HG03045 (cell line): ENCODE results near the gene TSPYL6.

Source experiments
- ATAC-seq: cut with Tn5 transposase; IDR thresholded peaks from one replicate; pipeline ENCODE4 v1.9.1; 2021; ENCODE audit warnings: mild to moderate bottlenecking, moderate library complexity; ENCODE audit not compliant: unreplicated experiment

Gene TSPYL6

GRCh38 chr2:54259413-54260240, 3.6 kb upstream of the TSPYL6 start:
- no peak for ATAC-seq

- ATAC-seq = no peak
Observed at GRCh38 chr2:54258166-54258565, 2.1 kb upstream of the TSPYL6 start.

DNA sequence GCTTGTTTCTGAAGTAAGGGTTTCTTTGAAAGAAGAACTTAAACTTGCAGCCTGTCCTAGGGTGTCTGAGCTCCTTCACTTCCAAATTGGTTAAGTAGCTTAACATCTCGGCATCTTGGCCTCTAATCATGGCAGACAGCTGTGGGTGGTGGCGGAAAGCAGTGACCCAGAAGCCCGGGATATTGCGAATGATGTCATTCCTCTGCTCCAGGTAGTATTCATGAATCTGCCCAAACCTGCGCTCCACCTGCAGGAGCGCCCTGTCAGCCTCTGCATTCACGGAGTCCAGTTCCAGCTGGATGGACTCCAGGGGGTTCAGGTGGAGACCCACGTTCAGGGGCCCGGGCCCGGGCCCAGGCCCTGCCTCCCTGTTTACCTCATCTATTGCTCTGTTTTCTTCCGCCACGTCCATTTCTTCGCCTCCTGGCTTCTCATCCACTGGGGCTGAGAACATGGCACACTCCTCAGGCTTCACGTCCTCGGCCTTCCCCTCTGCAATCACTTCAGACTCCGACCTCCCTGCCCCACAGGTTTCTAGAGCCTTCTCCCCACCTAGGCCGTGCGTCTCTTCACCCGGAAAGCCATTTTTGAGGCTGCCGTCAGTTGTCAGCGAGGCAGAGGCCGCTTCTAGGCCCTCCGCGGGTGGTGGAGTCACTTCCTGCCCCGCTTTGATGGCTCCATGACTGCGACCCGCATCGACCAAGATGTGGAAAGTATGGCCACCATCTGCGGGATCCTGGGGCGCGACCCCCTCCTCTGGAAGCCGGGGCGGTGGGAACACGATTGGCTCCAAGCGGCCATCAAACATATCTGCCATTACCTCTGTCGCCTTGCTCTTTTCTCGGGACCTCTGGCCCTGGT, 569 bp downstream of the TSPYL6 start:
- ATAC-seq = no peak

- no peak for ATAC-seq
Observed at GRCh38 chr2:54254180-54254579, 1.8 kb downstream of the TSPYL6 start.

GRCh38 chr2:54249629-54250028, 6.4 kb downstream of the TSPYL6 start:
- ATAC-seq = no peak

DNA sequence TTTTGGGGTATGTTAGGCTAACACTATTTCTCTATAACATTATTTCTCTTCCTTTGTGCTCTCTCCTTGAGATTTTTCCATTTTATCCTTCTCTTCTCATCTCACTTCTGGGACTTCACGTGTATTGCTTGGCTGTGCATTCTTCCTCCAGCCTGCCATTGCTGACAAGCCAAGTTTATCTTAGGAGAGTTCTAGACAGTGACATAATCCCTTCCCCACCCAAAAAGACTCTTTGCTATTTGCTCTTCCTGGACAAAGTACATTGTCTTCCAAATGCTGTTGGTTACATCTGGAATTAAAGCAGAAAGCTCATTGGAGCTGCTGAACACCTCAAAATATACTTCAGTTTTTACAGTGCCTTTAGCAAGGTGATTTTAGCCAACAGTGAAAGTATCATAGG, 8.9 kb downstream of the TSPYL6 start:
- no peak for ATAC-seq

DNA sequence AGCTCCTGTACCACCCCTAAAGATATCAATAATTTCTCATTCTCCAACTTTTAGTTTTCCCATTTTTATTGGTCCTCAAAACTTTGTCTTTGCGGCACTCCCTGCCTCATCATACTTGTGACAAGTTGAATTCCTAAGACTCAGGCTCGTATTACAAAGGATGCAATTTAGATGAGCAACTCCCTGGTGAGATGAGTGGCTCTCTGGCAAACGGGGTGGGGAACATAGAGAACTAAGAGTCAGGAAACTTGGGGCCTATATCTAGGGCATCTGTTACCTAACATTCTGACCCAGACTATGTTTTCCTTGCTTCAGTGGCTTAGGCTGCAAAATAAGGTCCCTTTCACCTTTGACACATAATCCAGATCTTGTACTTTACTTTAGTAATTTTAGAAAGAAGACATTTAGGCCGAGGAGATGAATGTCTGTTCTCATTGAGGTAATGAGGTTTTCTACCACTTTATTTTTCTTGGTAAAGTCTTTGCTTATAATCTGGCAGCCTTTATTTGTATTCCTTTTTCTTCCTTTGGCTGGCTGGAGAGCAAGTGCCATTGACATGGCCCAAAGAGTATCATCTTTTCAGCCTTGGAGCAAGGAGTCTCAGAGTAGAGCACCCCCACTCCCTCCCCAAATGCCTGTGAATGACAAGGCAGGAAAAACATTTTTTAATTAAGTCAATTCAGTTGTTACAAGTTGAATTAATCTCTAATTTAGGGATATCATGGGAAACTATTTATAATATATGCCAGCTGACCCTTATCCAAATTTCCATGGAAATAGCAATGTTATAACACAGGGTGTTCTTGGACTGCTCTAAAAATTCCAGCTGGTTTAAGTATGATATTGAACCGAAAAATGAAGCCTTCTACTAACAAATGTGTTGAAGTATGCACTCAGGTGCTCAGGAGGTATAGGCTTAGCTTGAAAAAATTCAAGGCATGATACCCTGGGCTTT, 15.2 kb downstream of the TSPYL6 start:
- ATAC-seq = no peak

- no peak for ATAC-seq
Observed at GRCh38 chr2:54239427-54239826, 16.6 kb downstream of the TSPYL6 start.

- ATAC-seq = no peak
Observed at GRCh38 chr2:54237428-54237827, 18.6 kb downstream of the TSPYL6 start.

DNA sequence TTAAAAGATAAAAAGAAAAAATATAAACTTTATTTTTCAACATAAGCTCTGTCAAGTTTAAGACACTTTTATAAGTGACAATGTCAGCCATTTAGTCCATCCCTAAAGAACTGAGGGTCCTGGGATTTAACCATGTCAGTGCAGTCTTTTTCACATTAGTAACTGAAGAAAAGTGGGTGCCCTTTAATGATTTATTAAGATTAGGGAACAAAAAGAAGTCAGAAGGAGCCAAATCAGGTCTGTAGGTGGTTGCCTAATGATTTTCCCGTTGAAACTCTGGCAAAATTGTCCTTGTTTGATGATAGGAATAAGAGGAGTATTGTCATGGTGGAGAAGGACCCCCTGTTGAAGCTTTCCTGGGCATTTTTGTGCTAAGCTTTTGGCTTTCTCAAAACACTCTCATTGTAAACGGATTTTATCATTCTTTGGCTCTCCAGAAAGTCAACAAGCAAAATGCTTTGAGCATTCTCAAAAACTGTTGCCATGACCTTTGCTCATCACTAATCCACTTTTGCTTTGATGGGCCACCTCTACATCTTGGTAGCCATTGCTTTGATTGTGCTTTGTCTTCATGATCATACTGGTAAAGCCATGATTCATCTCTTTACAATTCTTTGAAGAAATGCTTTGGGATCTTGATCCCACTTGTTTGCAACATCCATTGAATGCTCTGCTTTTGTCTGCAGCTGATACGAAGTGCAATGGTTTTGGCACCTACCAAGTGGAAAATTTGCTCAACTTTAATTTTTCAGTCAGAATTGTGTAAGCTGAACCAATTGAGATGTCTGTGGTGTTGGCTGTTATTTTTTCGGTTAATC, 22.0 kb downstream of the TSPYL6 start:
- no peak for ATAC-seq

- ATAC-seq = no peak
Observed at GRCh38 chr2:54228945-54229344, 27.1 kb downstream of the TSPYL6 start.

GRCh38 chr2:54227798-54228197, 28.2 kb downstream of the TSPYL6 start:
- no peak for ATAC-seq

- no peak for ATAC-seq
Observed at GRCh38 chr2:54226260-54226659, 29.8 kb downstream of the TSPYL6 start.

DNA sequence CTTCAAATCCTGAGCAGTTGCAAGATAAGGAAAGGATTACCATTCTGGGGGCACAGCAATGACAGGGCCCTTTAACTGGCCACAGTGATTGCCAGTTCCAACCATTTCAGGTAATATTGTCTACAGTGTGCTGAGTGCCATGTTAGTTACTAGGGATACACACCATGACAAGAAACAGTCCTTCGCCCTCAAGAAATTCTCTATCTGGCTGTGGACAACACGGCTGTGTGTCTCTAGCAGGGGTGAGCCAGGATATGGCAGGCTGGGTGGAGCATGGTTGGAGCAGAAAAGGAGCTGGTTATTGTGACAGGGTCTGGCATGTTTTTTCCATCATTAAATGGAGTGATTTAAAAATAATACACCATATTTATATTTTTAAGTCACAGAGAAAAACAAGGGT, 31.0 kb downstream of the TSPYL6 start:
- ATAC-seq = no peak

- no peak for ATAC-seq
Observed at GRCh38 chr2:54213082-54213481, 42.9 kb downstream of the TSPYL6 start.

DNA sequence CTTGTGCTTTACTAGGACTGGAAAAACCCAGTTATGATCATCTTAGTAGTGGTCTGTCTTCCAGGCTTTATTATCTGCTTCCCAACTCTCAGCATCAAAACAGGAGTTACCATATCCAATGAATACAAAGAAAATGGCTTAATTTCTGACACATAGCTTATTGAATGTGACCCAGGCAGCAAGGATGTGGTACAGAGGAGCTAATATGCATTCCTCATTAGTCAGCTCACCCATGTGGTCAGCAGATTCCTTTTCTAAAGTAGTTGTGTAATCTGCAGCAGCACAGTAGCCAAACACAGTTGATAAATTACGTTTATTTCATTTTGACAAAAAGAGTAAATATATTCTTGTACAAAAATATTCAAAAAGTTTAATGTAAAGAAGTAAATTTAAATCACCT, 43.6 kb downstream of the TSPYL6 start:
- ATAC-seq = no peak

- ATAC-seq = no peak
Observed at GRCh38 chr2:54209379-54209778, 46.6 kb downstream of the TSPYL6 start.

DNA sequence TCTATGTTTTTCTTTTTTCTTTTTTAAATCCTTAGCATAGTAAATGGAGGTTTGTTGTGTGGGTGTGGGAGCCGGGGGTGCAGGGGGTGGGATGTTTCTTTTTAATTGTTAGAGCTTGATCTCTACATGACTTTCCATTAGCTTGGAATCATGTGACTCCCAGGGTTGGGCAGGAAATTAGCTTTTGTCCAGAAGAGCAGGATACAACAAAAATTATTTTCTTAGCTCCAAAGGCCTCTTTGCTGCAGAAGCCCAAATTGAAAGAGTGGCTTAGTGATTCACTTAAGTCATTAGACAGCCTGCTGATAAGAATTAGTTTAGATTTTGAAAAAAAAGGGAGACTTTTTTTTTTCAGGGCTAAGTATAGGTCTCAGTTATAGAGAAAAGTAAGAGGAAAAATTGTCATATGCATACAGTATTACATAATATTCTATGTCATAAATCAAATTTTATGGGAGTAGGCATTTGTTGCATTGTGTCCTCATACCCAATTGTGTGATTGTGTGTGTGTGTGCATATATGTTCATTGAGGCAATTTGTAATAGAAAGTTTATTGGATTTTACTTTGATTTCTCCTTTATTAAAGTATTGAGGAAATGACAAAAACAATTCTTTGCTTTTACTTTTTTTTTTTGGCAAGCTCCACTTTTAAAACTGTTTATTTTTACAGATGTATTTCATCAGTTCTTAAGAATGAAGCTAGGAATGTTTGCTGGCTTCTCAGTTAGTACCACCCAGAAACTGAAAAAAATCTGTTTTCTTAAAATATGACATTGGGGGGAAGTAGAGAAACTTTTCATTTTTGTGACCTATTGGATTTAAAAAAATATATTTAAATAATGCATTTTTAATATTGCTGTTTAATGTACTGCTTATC, 47.4 kb downstream of the TSPYL6 start:
- ATAC-seq = no peak

DNA sequence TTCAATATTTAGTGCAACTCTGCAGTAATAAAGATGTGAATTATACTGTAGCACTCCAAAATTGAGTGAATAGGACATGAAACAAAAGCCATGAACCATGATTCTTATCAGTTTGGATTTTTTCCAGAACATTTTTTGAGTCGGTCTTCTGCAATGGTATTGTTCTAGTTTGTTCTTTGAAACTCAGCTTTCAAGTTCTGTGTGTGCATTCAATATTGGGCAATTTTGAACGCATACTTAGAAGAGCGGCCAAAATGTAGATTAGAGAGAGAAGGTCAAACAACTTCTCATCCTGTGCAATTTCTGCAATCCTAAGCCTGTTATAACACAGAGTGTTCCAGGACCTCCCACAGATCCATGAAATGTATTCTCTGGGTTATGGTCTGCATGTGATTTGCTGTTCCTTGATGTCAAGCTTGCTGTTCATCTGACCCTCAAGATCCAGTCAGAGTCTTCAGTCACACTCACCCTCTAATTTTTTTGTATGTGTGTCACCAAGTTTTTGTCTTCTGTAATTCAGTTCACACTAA, 48.3 kb downstream of the TSPYL6 start:
- no peak for ATAC-seq
